Transverse colon (tissue), 4 donors: ENCODE results near the gene TOR4A. TPM values are rescaled to one million over a fixed set of nuclear protein-coding genes. Genes with fewer than 3 reads are reported as not detected.
"Not testable (repeated sequence)": the region's sequence is repeated elsewhere in the genome, so short reads cannot be mapped to it uniquely, and the experiment has no call there.

Experiments used
- DNase-seq: peaks from one replicate; pipeline ENCODE4 v3.0.0-alpha.2; 2019
- H3K27ac ChIP-seq, 4 donors: fragments of 200-600 bp; sonication (generic); 2 replicates each; pipeline ENCODE4 v1.5.1; 2016 to 2018; ENCODE audit warnings: inconsistent platforms in 4 of 4
- H3K27me3 ChIP-seq: fragments of 200-600 bp; sonication (generic); 2 replicates; pipeline ENCODE4 v1.5.1; 2017; ENCODE audit warnings: inconsistent platforms
- H3K36me3 ChIP-seq, 4 donors: fragments of 200-600 bp; sonication (generic); 2 replicates each; pipeline ENCODE4 v1.5.1; 2017 to 2019; ENCODE audit warnings: inconsistent platforms in 4 of 4
- H3K4me1 ChIP-seq, 4 donors: fragments of 200-600 bp; sonication (generic); 2 replicates each; pipeline ENCODE4 v1.5.1; 2017 to 2020; ENCODE audit warnings: inconsistent platforms in 4 of 4
- H3K4me3 ChIP-seq, 4 donors: fragments of 200-600 bp; sonication (generic); 1 replicate in 1 of 4; 2 replicates in 3 of 4; pipeline versions ENCODE4 v1.5.1 to v1.6.1; 2017 to 2019; ENCODE audit warnings: inconsistent platforms in 4 of 4
- H3K9me3 ChIP-seq, 2 donors: fragments of 200-600 bp; sonication (generic); 2 replicates each; pipeline ENCODE4 v1.5.1; 2017 to 2019; ENCODE audit warnings: inconsistent platforms in 2 of 2
- EP300 ChIP-seq: sonication (generic); formaldehyde crosslinking; IDR thresholded peaks from one replicate; pipeline ENCODE4 v1.6.1; 2017; ENCODE audit warnings: antibody characterized with exemption, low read depth
- POLR2A ChIP-seq: fragments of 450-650 bp; IDR thresholded peaks from one replicate; pipeline ENCODE4 v1.6.1; 2016; ENCODE audit warnings: antibody characterized with exemption, mild to moderate bottlenecking, moderate library complexity
- POLR2AphosphoS5 ChIP-seq, 3 donors: sonication (generic); formaldehyde crosslinking; IDR thresholded peaks; one replicate each; pipeline ENCODE4 v1.6.1; 2016; ENCODE audit warnings: antibody characterized with exemption in 3 of 3
- WGBS, 2 donors: methylation state at CpG; one replicate each; pipeline ENCODE4 v1.1.5; 2018; ENCODE audit warnings: low coverage in 1 of 2; 5-methylcytosine and 5-hydroxymethylcytosine counted together
- in situ Hi-C, 4 donors: fragments of 200-750 bp; cut with MboI; loops; one replicate each; pipeline versions ENCODE4 v1.15.0 to v1.15.1; 2017; ENCODE audit warnings: low sequenced_read_pairs in 3 of 4, low pct_ligation_motif_present in 1 of 4, low pct_unique_long_range_greater_than_20kb in 1 of 4
- intact Hi-C: fragments of 100-400 bp; cut with DNase I; formaldehyde crosslinking; loops from one replicate; pipeline ENCODE4 v1.15.1; 2023; ENCODE audit warnings: low total_unique reads
- total RNA-seq, 4 donors: library from RNA; depleted of rRNA; stranded (reverse); fragments of >200 nt; gene quantifications; one replicate each; pipeline ENCODE4 v1.1.0, GENCODE V29; 2016
- TF ChIP-seq, protein P1 (sequence below), 5 experiments: fragments of 200-600 bp in 3 of 5; fragments of 450-650 bp in 2 of 5; sonication (generic) in 3 of 5; IDR thresholded peaks; 1 replicate in 2 of 5; 2 replicates in 3 of 5; pipeline ENCODE4 v1.5.1; 2016 to 2017; ENCODE audit warnings: antibody characterized with exemption in 5 of 5, inconsistent platforms in 3 of 5, mild to moderate bottlenecking in 2 of 5, moderate library complexity in 1 of 5

The TOR4A gene
- total RNA-seq, 4 donors from 2014 or later: 49.2 to 121 (median 71.7) TPM

DNA sequence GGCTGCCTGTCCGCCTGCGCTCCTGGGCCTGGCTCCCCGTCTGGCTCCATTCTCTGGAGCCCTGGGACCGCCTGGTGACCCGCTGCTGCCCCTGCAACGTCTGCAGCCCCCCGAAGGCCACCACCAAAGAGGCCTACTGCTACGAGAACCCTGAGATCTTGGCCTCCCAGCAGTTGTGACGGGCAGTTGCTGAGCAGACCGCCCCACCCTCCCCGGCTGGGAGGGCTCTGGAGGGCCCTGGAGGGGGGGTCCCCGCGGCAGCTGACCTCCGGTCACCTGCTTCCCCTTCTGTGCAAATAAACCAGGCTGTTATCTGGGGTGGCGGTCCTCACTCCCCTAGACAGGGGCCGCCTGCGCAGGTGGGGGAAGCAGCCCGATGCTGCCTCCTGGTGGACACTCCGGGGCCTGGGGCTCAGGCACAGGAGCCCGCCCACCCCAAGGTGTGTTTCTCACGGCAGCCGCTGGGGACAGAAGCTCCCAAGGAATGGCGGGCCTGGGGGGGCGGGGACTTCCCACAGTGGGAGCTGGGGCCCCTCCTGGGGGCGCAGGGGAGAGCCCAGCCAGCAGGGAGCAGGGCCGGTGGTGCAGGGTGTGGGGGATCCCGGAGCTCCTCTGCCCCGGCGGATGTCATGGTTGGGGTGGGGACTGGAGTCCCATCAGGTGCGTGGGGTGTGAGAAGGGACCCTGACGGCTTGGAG, 41.1 kb upstream of the TOR4A start:
- WGBS, 2 donors: 6% methylated on average over 23 of the region's 31 CpGs; no CpG with 5 or more reads in 1 of the 2 donors
- in situ Hi-C loops (loop anchor here in 1 of 4 donors (10.0 kb wide), 1 partner anchor 112 kb away; no protein-coding TSS in a partner anchor), intact Hi-C loops (no loop called here)
- Histone ChIP-seq H3K4me3 (peak overlapping the region in 1 of 4 donors; percentile 26), H3K27me3 (peaks cover 37% of the 10 kb centered on the region), H3K27ac (peak overlapping the region in 3 of 4 donors; percentile 99 to 100 (median 99)), H3K36me3 (no peaks in the 10 kb centered on the region), H3K9me3 (no peaks in the 10 kb centered on the region), H3K4me1 (peaks cover 34 to 52% (median 44%) of the 10 kb centered on the region in 4 donors)
- DNase-seq: peak; percentile 93
- TF ChIP-seq POLR2AphosphoS5 (IDR thresholded peaks at IDR 0.05): no peak
- no peak for TF ChIP-seq POLR2A
- TF ChIP-seq, protein P1, sequence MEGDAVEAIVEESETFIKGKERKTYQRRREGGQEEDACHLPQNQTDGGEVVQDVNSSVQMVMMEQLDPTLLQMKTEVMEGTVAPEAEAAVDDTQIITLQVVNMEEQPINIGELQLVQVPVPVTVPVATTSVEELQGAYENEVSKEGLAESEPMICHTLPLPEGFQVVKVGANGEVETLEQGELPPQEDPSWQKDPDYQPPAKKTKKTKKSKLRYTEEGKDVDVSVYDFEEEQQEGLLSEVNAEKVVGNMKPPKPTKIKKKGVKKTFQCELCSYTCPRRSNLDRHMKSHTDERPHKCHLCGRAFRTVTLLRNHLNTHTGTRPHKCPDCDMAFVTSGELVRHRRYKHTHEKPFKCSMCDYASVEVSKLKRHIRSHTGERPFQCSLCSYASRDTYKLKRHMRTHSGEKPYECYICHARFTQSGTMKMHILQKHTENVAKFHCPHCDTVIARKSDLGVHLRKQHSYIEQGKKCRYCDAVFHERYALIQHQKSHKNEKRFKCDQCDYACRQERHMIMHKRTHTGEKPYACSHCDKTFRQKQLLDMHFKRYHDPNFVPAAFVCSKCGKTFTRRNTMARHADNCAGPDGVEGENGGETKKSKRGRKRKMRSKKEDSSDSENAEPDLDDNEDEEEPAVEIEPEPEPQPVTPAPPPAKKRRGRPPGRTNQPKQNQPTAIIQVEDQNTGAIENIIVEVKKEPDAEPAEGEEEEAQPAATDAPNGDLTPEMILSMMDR (IDR thresholded peaks at IDR 0.05): peak; percentile 99 to 100 (median 100)
- no peak for TF ChIP-seq EP300

DNA sequence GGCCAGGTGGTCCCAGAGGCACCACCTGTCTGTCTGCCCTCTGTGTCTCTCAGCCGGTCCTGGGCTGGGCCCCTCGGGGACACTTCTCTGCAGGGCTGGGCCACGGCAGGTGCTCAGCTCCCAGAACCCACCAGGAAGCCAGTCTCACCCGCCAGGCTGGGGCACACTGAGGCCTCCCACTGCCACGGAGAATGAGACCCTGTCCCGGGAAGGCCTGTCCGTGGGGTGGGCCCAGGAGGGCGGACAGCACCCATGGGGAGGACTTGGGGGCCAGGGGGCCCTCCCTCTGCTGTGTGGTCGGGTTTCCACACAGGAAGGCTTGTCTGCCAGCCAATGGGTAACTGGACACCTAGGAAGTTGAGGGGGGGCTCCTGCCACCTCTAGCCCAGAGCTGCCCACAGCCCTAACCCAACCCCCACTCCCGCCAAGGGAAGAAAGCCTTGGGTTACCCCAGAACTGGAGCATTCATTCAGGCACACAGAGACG, 40.5 kb upstream of the TOR4A start:
- DNase-seq: no peak
- TF ChIP-seq POLR2A: no peak
- peak overlapping the region; percentile 99 to 100 (median 100) for H3K27ac ChIP-seq
- intact Hi-C loops (no loop called here), in situ Hi-C loops (loop anchor here in 1 of 4 donors (10.0 kb wide), 1 partner anchor 112 kb away; no protein-coding TSS in a partner anchor)
- H3K4me3 ChIP-seq: peak overlapping the region in 1 of 4 donors; percentile 26
- peaks cover 34 to 56% (median 44%) of the 10 kb centered on the region in 4 donors for H3K4me1 ChIP-seq
- H3K36me3 ChIP-seq: no peaks in the 10 kb centered on the region
- H3K9me3 ChIP-seq: no peaks in the 10 kb centered on the region
- WGBS, 2 donors: 37% methylated on average over 4 of the region's 11 CpGs; no CpG with 5 or more reads in 1 of the 2 donors
- H3K27me3 ChIP-seq: peaks cover 31% of the 10 kb centered on the region

DNA sequence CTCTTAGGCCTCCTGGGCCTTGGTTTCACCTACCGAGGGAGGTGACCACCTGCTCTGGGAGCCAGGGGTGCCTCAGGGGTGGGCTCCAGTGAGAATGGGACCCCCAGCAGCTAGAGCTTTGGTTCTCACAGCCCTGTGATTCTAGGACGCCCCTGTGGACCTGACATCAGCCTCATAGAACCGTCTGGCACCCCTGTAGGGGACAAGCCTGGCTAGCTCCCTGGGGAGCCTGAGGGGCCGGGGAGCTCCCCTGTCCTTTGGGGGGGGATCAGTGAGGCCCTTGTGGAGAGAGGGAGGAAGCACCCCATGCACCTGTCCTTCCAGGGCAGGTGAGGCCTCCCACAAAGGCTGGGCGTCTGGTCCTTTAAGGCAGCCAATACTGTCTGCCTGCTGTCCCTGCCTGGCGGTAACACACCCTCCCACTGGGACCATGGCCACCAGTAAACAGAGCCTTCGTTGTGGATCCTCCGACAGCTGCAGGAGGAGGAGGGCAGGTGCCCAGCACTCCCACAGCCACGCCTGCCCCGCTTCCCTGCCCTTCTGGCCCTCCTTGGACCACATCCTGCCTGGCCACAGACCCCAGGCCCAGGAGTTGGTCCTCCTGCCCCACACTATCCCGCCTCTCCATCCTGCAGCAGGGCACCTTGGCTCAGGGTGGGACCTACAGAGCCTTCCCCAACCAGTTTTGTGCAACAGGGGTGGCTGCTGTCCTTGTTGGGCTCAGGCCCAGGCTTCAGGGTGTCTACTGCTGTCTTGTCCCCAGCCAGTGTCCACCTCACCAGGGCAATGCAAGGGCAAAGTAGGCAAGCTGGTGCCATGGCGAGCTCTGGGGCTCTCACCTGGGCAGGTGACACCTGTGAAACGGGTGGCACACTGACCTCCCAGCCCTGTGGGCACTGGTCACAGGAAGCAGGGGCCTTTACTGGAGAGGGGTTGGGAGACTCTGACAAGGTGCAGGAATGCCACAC, 39.5 kb upstream of the TOR4A start:
- Histone ChIP-seq H3K27me3 (peaks cover 20% of the 10 kb centered on the region), H3K27ac (peak overlapping the region; percentile 99 to 100 (median 100)), H3K4me1 (peaks cover 44 to 64% (median 50%) of the 10 kb centered on the region in 4 donors), H3K36me3 (peaks cover 0 to 5% (median 0%) of the 10 kb centered on the region in 4 donors), H3K9me3 (no peaks in the 10 kb centered on the region), H3K4me3 (no peak overlapping the region)
- TF ChIP-seq POLR2A (peak; percentile 48), POLR2AphosphoS5 (IDR thresholded peaks at IDR 0.05) (peak; percentile 57 to 77 (median 76)), EP300 (no peak)
- TF ChIP-seq, protein P1 (IDR thresholded peaks at IDR 0.05): peak in 1 of 5 experiments; percentile 21
- in situ Hi-C loops (loop anchor here in 1 of 4 donors (10.0 kb wide), 1 partner anchor 113 kb away; no protein-coding TSS in a partner anchor), intact Hi-C loops (no loop called here)
- peak; percentile 75 for DNase-seq
- 57% methylated on average over 7 of the region's 13 CpGs; no CpG with 5 or more reads in 1 of the 2 donors for WGBS, 2 donors

DNA sequence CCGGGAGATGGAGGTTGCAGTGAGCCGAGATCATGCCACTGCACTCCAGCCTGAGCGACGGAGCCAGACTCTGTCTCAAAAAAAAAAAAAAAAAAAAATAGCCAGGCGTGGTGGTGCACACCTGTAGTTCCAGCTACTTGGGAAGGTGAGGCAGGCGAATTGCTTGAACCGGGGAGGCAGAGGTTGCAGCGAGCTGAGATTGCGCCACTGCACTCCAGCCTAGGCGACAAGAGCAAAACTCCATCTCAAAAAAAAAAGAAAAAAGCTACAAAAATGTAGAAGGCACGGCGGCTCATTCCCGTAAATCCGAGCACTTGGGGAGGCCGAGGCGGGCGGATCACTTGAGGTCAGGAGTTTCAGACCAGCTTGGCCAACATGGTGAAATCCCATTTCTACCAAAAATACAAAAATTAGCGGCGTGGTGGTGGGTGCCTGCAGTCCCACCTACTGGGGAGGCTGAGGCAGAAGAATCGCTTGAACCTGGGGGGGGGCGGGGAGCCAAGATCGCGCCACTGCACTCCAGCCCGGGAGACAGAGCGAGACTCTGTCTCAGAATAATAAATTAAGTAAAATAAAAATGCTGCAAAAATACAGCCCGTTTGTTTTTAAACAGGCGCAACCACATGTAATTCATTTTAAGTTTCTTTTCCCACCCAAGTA, 37.9 kb upstream of the TOR4A start:
- DNase-seq, H3K36me3 ChIP-seq, intact Hi-C loops, H3K9me3 ChIP-seq, H3K27me3 ChIP-seq: not testable (repeated sequence)
- peaks cover 44 to 65% (median 56%) of the 10 kb centered on the region in 4 donors for H3K4me1 ChIP-seq
- peak overlapping the region; percentile 42 to 78 (median 70) for H3K4me3 ChIP-seq
- 30 to 34% methylated on average over 18 to 27 of the region's 27 CpGs for WGBS, 2 donors
- in situ Hi-C loops: loop anchor here in 1 of 4 donors (10.0 kb wide), 1 partner anchor 115 kb away; no protein-coding TSS in a partner anchor
- H3K27ac ChIP-seq: peak overlapping the region; percentile 99 to 100 (median 100)
